Measurements from ENCODE around the gene SETD1A. TPM values are rescaled to one million over a fixed set of nuclear protein-coding genes. Genes with fewer than 3 reads are reported as not detected.

Gene SETD1A
- total RNA-seq, 2 donors from 2014 or later = 10.0 to 29.1 TPM

- H3K4me1 ChIP-seq (replicated peaks) = peaks cover 11% of the 10 kb centered on the region
- peaks cover 10 to 14% of the 10 kb centered on the region in 2 donors for H3K36me3 ChIP-seq
- no peaks in the 10 kb centered on the region for H3K27me3 ChIP-seq (replicated peaks; ENCODE audit: insufficient read depth)
- peak overlapping the region; percentile 79 to 86 for H3K4me3 ChIP-seq
- DNase-seq (ENCODE audit: low spot score) = peak; percentile 50
- H3K27ac ChIP-seq = peak overlapping the region; percentile 94 to 97
- TF ChIP-seq CTCF (IDR thresholded peaks at IDR 0.05) (peak in 1 of 4 experiments; percentile 4), POLR2A (IDR thresholded peaks at IDR 0.05) (no peak)
- H3K9me3 ChIP-seq = no peaks in the 10 kb centered on the region
- 26% methylated on average over 42 of the region's 42 CpGs for WGBS
- intact Hi-C loops (cut with DNase I) = loop anchor here (10.0 kb wide), 1 partner anchor 758 kb away; a partner anchor contains a TSS
Observed at GRCh38 chr16:30956601-30957455, 726 bp upstream of the SETD1A start.

- peak overlapping the region; percentile 79 to 86 for H3K4me3 ChIP-seq
- H3K27ac ChIP-seq = peak overlapping the region; percentile 94 to 97
- no peak for TF ChIP-seq POLR2A (IDR thresholded peaks at IDR 0.05)
- no peak for TF ChIP-seq CTCF (IDR thresholded peaks at IDR 0.05)
- TF ChIP-seq POLR2AphosphoS5 (IDR thresholded peaks at IDR 0.05) = no peak
- H3K36me3 ChIP-seq = peaks cover 10 to 21% of the 10 kb centered on the region in 2 donors
- peaks cover 11% of the 10 kb centered on the region for H3K4me1 ChIP-seq (replicated peaks)
- no peaks in the 10 kb centered on the region for H3K27me3 ChIP-seq (replicated peaks; ENCODE audit: insufficient read depth)
- no peaks in the 10 kb centered on the region for H3K9me3 ChIP-seq
- DNase-seq (ENCODE audit: low spot score) = no peak
- intact Hi-C loops (cut with DNase I) = loop anchor here (10.0 kb wide), 1 partner anchor 756 kb away; a partner anchor contains a TSS
- 11% methylated on average over 51 of the region's 55 CpGs for WGBS
Observed at GRCh38 chr16:30958175-30959079, 873 bp downstream of the SETD1A start.

- TF ChIP-seq POLR2AphosphoS5 (IDR thresholded peaks at IDR 0.05) (no peak), POLR2A (IDR thresholded peaks at IDR 0.05) (no peak), CTCF (IDR thresholded peaks at IDR 0.05) (no peak)
- Histone ChIP-seq H3K27me3 (replicated peaks; ENCODE audit: insufficient read depth) (no peaks in the 10 kb centered on the region), H3K27ac (no peak overlapping the region), H3K4me1 (replicated peaks) (peaks cover 11% of the 10 kb centered on the region), H3K36me3 (peaks cover 23 to 40% of the 10 kb centered on the region in 2 donors), H3K9me3 (no peaks in the 10 kb centered on the region), H3K4me3 (no peak overlapping the region)
- intact Hi-C loops (cut with DNase I) = no loop called here
- WGBS = 93% methylated on average over 11 of the region's 11 CpGs
- no peak for DNase-seq (ENCODE audit: low spot score)
Observed at GRCh38 chr16:30961384-30961783, 3.8 kb downstream of the SETD1A start.

GRCh38 chr16:30963925-30964511 lies 6.5 kb downstream of the SETD1A start:
- intact Hi-C loops (cut with DNase I) = no loop called here
- TF ChIP-seq POLR2AphosphoS5 (IDR thresholded peaks at IDR 0.05) = no peak
- no peak for TF ChIP-seq CTCF (IDR thresholded peaks at IDR 0.05)
- no peak for TF ChIP-seq POLR2A (IDR thresholded peaks at IDR 0.05)
- H3K36me3 ChIP-seq = peaks cover 23 to 51% of the 10 kb centered on the region in 2 donors

More at GRCh38 chr16:30963925-30964511, 6.5 kb downstream of the SETD1A start:
- Histone ChIP-seq H3K4me3 (no peak overlapping the region), H3K27me3 (replicated peaks; ENCODE audit: insufficient read depth) (no peaks in the 10 kb centered on the region), H3K4me1 (replicated peaks) (peaks cover 5% of the 10 kb centered on the region), H3K27ac (no peak overlapping the region), H3K9me3 (no peaks in the 10 kb centered on the region)
- WGBS = 92% methylated on average over 18 of the region's 18 CpGs
- no peak for DNase-seq (ENCODE audit: low spot score)
